WTC11 (cell line): ENCODE data around the gene ESRRG. TPM values are rescaled to one million over a fixed set of nuclear protein-coding genes. Genes with fewer than 3 reads are reported as not detected.

Source experiments
- ATAC-seq: fragments of 200-7000 bp; cut with Tn5 transposase; 2 replicates; pipeline ENCODE4 v1.10.0; 2021; ENCODE audit warnings: mild to moderate bottlenecking, moderate library complexity
- CTCF ChIA-PET: fragments of 300-600 bp; sonication (Branson Sonifier 250); formaldehyde crosslinking; loops from one replicate; lab custom pipeline; 2021; ENCODE audit warnings: antibody characterized with exemption; lab: Charles Lee
- POLR2A ChIA-PET: fragments of 350-600 bp; sonication (Branson Sonifier 250); formaldehyde crosslinking; loops from one replicate; lab custom pipeline; 2021; ENCODE audit warnings: antibody characterized with exemption; lab: Charles Lee
- DNase-seq: peaks from one replicate; pipeline ENCODE4 v3.0.0; 2021; ENCODE audit warnings: low spot score
- H3K27ac Mint-ChIP-seq: 2 replicates; pipeline ENCODE4 v1.8.0; 2021; ENCODE audit warnings: mixed read lengths
- H3K27me3 Mint-ChIP-seq: 2 replicates; pipeline ENCODE4 v1.8.0; 2021; ENCODE audit warnings: low read depth, mild to moderate bottlenecking, moderate library complexity, mixed read lengths
- H3K36me3 Mint-ChIP-seq: 2 replicates; pipeline ENCODE4 v1.8.0; 2021; ENCODE audit warnings: mixed read lengths
- H3K4me1 Mint-ChIP-seq: 2 replicates; pipeline ENCODE4 v1.8.0; 2022; ENCODE audit warnings: mixed read lengths
- H3K4me3 Mint-ChIP-seq: 2 replicates; pipeline ENCODE4 v1.8.0; 2021; ENCODE audit warnings: mild to moderate bottlenecking, moderate library complexity, mixed read lengths
- H3K9me3 Mint-ChIP-seq: 2 replicates; pipeline ENCODE4 v1.8.0; 2021; ENCODE audit warnings: mixed read lengths
- CREM ChIP-seq: sonication (generic); formaldehyde crosslinking; IDR thresholded peaks from 2 replicates; pipeline ENCODE4 v1.8.1; 2022; ENCODE audit warnings: mild to moderate bottlenecking, missing genetic modification reagents, moderate library complexity
- TEAD1 ChIP-seq: sonication (generic); formaldehyde crosslinking; IDR thresholded peaks from 2 replicates; pipeline ENCODE4 v1.8.0; 2022; ENCODE audit warnings: mild to moderate bottlenecking, missing genetic modification reagents
- TEAD4 ChIP-seq: sonication (generic); formaldehyde crosslinking; IDR thresholded peaks from 2 replicates; pipeline ENCODE4 v1.8.0; 2022; ENCODE audit warnings: mild to moderate bottlenecking, missing genetic modification reagents
- ZNF263 ChIP-seq: sonication (generic); formaldehyde crosslinking; IDR thresholded peaks from 2 replicates; pipeline ENCODE4 v1.8.1; 2022; ENCODE audit warnings: low read depth, mild to moderate bottlenecking, moderate library complexity, missing genetic modification reagents
- ZNF423 ChIP-seq: fragments of 250-450 bp; sonication (Bioruptor Pico); IDR thresholded peaks from 2 replicates; pipeline ENCODE4 v2.1.2; 2022; ENCODE audit warnings: mild to moderate bottlenecking, moderate library complexity
- total RNA-seq: library from RNA; stranded (reverse); gene quantifications from 3 replicates; pipeline ENCODE4 v1.2.3, GENCODE V29; 2021
- TF ChIP-seq, protein P1 (sequence below): fragments of 250-450 bp; sonication (Bioruptor Pico); IDR thresholded peaks from 2 replicates; pipeline ENCODE4 v1.9.0; 2021; ENCODE audit warnings: mild to moderate bottlenecking, borderline replicate concordance
- TF ChIP-seq, protein P2 (sequence below): sonication (generic); formaldehyde crosslinking; IDR thresholded peaks from 2 replicates; pipeline ENCODE4 v1.8.0; 2022; ENCODE audit warnings: mild to moderate bottlenecking, missing genetic modification reagents
- TF ChIP-seq, protein P3 (sequence below): sonication (generic); formaldehyde crosslinking; IDR thresholded peaks from 2 replicates; pipeline ENCODE4 v1.8.0; 2022; ENCODE audit warnings: missing genetic modification reagents
- TF ChIP-seq, protein P4 (sequence below): sonication (generic); formaldehyde crosslinking; IDR thresholded peaks from 2 replicates; pipeline ENCODE4 v1.8.1; 2022; ENCODE audit warnings: low read depth, mild to moderate bottlenecking, moderate library complexity, missing genetic modification reagents, borderline replicate concordance
- TF ChIP-seq, protein P5 (sequence below): fragments of 250-450 bp; sonication (Bioruptor Pico); IDR thresholded peaks from 2 replicates; pipeline ENCODE4 v1.9.0; 2021; ENCODE audit warnings: mild to moderate bottlenecking
- TF ChIP-seq, protein P6 (sequence below): sonication (generic); formaldehyde crosslinking; IDR thresholded peaks from 2 replicates; pipeline ENCODE4 v1.8.1; 2023; ENCODE audit warnings: mild to moderate bottlenecking, missing genetic modification reagents, moderate library complexity
- TF ChIP-seq, protein P7 (sequence below): sonication (generic); formaldehyde crosslinking; IDR thresholded peaks from 2 replicates; pipeline ENCODE4 v1.8.1; 2023; ENCODE audit warnings: mild to moderate bottlenecking, moderate library complexity, missing genetic modification reagents

ESRRG gene
- total RNA-seq, 1 experiment from 2014 or later = 2.3 TPM

DNA sequence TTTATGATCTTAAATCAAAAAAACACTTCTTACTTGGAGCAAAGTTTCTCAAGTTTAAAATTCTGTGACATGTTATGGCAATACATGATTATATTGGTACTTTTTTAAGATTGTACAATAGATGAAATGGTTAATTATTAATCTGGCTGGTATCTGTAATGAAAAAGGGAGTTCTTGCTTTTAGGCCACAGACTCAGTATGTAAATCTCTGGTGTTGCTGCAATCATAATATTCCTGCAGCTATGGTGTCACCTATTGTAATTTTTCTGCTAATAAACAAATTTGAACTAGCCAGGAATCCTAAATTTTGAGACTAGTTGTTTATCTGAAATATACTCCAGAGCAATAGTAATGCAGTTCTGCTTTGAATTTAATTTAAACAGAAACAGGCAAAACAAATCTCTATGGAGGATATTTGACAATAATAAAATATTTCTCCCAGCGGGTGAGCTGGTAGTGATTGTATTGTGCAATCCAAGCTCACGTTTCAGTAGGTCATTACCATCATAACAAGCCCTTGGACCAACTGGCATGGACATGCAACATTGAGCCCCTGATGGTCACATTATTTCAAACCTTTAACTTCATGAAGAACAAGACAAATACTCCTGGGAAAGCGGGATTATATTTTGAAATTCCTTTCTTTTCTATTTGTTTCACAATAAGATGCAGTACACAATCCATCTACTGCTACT, 222.8 kb downstream of the ESRRG start:
- ChIA-PET CTCF (no interaction called here), POLR2A (interaction anchor here (0.7 kb wide), 1 partner anchor 1822 kb away, joined by 3 read pairs; no protein-coding TSS in a partner anchor)
- TF ChIP-seq, protein P1, sequence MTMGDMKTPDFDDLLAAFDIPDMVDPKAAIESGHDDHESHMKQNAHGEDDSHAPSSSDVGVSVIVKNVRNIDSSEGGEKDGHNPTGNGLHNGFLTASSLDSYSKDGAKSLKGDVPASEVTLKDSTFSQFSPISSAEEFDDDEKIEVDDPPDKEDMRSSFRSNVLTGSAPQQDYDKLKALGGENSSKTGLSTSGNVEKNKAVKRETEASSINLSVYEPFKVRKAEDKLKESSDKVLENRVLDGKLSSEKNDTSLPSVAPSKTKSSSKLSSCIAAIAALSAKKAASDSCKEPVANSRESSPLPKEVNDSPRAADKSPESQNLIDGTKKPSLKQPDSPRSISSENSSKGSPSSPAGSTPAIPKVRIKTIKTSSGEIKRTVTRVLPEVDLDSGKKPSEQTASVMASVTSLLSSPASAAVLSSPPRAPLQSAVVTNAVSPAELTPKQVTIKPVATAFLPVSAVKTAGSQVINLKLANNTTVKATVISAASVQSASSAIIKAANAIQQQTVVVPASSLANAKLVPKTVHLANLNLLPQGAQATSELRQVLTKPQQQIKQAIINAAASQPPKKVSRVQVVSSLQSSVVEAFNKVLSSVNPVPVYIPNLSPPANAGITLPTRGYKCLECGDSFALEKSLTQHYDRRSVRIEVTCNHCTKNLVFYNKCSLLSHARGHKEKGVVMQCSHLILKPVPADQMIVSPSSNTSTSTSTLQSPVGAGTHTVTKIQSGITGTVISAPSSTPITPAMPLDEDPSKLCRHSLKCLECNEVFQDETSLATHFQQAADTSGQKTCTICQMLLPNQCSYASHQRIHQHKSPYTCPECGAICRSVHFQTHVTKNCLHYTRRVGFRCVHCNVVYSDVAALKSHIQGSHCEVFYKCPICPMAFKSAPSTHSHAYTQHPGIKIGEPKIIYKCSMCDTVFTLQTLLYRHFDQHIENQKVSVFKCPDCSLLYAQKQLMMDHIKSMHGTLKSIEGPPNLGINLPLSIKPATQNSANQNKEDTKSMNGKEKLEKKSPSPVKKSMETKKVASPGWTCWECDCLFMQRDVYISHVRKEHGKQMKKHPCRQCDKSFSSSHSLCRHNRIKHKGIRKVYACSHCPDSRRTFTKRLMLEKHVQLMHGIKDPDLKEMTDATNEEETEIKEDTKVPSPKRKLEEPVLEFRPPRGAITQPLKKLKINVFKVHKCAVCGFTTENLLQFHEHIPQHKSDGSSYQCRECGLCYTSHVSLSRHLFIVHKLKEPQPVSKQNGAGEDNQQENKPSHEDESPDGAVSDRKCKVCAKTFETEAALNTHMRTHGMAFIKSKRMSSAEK (CRISPR knock-in tag) = no peak
- TF ChIP-seq, protein P2, sequence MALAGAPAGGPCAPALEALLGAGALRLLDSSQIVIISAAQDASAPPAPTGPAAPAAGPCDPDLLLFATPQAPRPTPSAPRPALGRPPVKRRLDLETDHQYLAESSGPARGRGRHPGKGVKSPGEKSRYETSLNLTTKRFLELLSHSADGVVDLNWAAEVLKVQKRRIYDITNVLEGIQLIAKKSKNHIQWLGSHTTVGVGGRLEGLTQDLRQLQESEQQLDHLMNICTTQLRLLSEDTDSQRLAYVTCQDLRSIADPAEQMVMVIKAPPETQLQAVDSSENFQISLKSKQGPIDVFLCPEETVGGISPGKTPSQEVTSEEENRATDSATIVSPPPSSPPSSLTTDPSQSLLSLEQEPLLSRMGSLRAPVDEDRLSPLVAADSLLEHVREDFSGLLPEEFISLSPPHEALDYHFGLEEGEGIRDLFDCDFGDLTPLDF (CRISPR knock-in tag) = no peak
- TF ChIP-seq, protein P3, sequence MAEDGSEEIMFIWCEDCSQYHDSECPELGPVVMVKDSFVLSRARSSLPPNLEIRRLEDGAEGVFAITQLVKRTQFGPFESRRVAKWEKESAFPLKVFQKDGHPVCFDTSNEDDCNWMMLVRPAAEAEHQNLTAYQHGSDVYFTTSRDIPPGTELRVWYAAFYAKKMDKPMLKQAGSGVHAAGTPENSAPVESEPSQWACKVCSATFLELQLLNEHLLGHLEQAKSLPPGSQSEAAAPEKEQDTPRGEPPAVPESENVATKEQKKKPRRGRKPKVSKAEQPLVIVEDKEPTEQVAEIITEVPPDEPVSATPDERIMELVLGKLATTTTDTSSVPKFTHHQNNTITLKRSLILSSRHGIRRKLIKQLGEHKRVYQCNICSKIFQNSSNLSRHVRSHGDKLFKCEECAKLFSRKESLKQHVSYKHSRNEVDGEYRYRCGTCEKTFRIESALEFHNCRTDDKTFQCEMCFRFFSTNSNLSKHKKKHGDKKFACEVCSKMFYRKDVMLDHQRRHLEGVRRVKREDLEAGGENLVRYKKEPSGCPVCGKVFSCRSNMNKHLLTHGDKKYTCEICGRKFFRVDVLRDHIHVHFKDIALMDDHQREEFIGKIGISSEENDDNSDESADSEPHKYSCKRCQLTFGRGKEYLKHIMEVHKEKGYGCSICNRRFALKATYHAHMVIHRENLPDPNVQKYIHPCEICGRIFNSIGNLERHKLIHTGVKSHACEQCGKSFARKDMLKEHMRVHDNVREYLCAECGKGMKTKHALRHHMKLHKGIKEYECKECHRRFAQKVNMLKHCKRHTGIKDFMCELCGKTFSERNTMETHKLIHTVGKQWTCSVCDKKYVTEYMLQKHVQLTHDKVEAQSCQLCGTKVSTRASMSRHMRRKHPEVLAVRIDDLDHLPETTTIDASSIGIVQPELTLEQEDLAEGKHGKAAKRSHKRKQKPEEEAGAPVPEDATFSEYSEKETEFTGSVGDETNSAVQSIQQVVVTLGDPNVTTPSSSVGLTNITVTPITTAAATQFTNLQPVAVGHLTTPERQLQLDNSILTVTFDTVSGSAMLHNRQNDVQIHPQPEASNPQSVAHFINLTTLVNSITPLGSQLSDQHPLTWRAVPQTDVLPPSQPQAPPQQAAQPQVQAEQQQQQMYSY (CRISPR knock-in tag) = no peak
- no peak for TF ChIP-seq TEAD4 (CRISPR knock-in tag)
- no peaks in the 10 kb centered on the region for H3K27me3 Mint-ChIP-seq
- H3K4me3 Mint-ChIP-seq = no peak overlapping the region
- peaks cover 20% of the 10 kb centered on the region for H3K4me1 Mint-ChIP-seq
- no peak for ATAC-seq
- no peaks in the 10 kb centered on the region for H3K36me3 Mint-ChIP-seq
- no peaks in the 10 kb centered on the region for H3K9me3 Mint-ChIP-seq
- no peak overlapping the region; the same call in 1 of the 2 replicates for H3K27ac Mint-ChIP-seq
- no peak for DNase-seq

DNA sequence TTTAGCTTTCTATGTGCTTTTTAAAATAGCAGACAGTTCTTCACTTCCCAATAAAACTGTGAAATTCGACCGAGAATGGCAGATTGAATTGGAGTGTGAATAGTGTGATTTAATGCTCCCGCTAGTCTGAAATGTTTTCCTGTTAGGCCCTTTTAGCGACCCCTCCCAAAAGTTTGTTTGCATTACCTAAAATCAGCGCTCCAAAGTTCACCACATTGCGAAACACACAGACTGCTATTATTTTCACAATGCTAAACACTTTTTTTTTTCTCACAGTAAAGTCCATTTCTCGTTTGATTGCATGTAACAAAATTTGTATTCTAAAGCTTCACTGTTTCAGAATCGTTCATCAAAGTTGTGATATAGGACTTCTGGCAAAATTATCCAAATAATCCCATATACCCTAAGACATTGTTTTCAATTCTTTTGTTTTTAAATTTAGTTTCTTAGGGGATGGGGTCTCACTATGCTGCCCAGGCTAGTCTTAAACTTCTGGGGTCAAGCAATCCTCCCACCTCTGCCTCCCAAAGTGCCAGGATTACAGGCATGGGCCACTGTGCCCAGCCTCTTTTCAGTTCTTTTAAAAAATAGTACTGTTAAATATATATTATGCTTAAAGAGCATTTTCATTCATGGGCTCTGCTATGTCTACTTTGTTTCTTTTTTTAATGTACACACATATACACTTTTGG, 223.5 kb downstream of the ESRRG start:
- Mint-ChIP-seq H3K4me1 (peaks cover 20% of the 10 kb centered on the region), H3K27ac (no peak overlapping the region), H3K27me3 (no peaks in the 10 kb centered on the region)
- DNase-seq = no peak
- CTCF ChIA-PET = no interaction called here
- TF ChIP-seq, protein P4, sequence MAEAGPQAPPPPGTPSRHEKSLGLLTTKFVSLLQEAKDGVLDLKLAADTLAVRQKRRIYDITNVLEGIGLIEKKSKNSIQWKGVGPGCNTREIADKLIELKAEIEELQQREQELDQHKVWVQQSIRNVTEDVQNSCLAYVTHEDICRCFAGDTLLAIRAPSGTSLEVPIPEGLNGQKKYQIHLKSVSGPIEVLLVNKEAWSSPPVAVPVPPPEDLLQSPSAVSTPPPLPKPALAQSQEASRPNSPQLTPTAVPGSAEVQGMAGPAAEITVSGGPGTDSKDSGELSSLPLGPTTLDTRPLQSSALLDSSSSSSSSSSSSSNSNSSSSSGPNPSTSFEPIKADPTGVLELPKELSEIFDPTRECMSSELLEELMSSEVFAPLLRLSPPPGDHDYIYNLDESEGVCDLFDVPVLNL (CRISPR knock-in tag) = no peak
- TF ChIP-seq ZNF423 (CRISPR knock-in tag) = no peak
- TF ChIP-seq, protein P5, sequence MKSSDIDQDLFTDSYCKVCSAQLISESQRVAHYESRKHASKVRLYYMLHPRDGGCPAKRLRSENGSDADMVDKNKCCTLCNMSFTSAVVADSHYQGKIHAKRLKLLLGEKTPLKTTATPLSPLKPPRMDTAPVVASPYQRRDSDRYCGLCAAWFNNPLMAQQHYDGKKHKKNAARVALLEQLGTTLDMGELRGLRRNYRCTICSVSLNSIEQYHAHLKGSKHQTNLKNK (CRISPR knock-in tag) = no peak
- TF ChIP-seq, all 79 proteins: peak for 0
- ATAC-seq = no peak
- Mint-ChIP-seq H3K36me3 (no peaks in the 10 kb centered on the region; the same call in 1 of the 2 replicates), H3K4me3 (no peak overlapping the region), H3K9me3 (peaks cover 4% of the 10 kb centered on the region)
- POLR2A ChIA-PET = no interaction called here

DNA sequence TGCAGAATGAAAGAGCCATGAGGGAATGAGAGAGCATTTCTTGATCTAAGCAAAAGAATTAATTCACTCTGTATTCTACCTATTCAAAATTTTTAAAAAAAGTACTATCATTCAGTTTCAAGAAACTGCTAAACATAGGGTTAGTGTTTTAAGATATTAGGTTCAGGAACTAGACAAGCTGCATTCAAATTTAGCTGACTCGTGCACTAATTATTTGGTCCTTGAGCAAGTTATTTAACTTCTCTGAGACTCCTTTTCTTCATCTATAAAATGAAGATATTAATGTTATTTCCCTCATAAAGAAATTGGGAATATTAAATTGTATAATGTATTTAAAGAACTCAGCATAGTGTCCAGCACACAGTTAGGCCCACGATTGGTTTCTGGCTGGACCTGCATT, 225.0 kb downstream of the ESRRG start:
- ChIA-PET POLR2A (interaction anchor here (0.7 kb wide), 1 partner anchor 18 kb away, joined by 3 read pairs; no protein-coding TSS in a partner anchor), CTCF (no interaction called here)
- peaks cover 20% of the 10 kb centered on the region for H3K4me1 Mint-ChIP-seq
- ATAC-seq (no peak), DNase-seq (no peak)
- H3K27ac Mint-ChIP-seq = no peak overlapping the region
- peaks cover 6% of the 10 kb centered on the region; the same call in 1 of the 2 replicates for H3K36me3 Mint-ChIP-seq
- H3K27me3 Mint-ChIP-seq = no peaks in the 10 kb centered on the region
- H3K9me3 Mint-ChIP-seq = peaks cover 11% of the 10 kb centered on the region
- TF ChIP-seq, protein P6, sequence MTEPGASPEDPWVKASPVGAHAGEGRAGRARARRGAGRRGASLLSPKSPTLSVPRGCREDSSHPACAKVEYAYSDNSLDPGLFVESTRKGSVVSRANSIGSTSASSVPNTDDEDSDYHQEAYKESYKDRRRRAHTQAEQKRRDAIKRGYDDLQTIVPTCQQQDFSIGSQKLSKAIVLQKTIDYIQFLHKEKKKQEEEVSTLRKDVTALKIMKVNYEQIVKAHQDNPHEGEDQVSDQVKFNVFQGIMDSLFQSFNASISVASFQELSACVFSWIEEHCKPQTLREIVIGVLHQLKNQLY = no peak
- no peak for TF ChIP-seq ZNF263
- TF ChIP-seq TEAD1 = no peak
- TF ChIP-seq, protein P7, sequence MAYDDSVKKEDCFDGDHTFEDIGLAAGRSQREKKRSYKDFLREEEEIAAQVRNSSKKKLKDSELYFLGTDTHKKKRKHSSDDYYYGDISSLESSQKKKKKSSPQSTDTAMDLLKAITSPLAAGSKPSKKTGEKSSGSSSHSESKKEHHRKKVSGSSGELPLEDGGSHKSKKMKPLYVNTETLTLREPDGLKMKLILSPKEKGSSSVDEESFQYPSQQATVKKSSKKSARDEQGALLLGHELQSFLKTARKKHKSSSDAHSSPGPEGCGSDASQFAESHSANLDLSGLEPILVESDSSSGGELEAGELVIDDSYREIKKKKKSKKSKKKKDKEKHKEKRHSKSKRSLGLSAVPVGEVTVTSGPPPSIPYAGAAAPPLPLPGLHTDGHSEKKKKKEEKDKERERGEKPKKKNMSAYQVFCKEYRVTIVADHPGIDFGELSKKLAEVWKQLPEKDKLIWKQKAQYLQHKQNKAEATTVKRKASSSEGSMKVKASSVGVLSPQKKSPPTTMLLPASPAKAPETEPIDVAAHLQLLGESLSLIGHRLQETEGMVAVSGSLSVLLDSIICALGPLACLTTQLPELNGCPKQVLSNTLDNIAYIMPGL (CRISPR knock-in tag) = no peak
- no peak for TF ChIP-seq CREM (CRISPR knock-in tag)
- H3K4me3 Mint-ChIP-seq = no peak overlapping the region
